RPMI8226 (cell line): ENCODE results near the gene GALNTL6.

Source experiments
- DNase-seq: peaks from one replicate; pipeline ENCODE4 v3.0.0-alpha.2; 2015

The GALNTL6 gene

DNA sequence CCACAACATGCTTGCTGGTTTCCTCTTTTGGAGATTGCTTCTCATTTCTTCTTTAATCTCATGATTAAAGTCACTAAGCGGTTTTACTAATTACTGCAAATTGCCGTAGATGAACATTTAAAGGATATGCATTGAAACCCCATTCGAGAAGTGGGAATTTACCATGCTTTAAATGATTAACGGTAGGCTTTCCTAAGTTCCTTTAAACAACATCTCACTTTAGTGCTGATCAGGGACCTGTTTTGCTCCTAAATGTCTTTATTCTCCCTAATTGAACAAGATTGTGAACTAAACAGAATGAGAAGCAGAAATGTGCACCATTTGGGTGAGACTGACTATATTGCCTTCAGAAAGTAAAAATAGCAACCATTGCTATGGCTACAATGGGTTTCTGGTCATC, 430.3 kb downstream of the GALNTL6 start:
- no peak for DNase-seq

DNA sequence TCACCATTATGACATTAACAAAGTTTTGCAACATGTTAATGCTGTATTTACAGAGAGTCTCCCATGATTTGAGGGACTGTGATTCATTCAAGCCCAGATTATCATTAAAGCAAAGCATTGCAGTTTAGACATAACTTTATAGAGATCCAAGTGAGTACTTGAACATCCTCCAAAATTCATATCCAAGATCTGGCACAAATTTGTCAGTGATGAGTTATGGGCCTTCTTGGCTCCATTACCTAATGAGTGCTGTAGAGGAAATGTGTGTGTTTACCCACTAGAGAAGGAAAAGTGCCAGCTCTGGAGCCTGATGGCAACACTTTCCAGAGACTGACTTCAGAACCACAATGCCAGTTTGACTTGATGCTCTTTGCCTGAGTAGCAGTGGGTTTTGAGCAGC, 432.3 kb downstream of the GALNTL6 start:
- no peak for DNase-seq

DNA sequence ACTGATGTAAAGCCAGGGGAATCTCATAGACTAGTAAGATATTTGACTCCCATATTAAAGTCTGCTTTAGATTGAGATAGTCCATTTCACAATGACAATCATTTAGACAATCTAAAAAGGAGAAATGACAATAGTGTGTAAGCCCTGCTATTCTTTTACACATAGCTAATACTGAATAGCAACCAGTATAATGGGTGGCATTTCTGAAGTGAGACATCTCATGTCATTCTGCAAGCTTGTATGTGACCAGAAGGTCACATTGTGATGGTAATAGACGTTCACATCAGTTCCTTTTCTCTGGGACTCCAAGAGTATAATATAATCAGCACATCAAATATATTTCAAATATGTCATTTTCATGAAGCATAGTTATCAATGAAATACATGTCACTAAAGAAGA, 440.2 kb downstream of the GALNTL6 start:
- no peak for DNase-seq

DNA sequence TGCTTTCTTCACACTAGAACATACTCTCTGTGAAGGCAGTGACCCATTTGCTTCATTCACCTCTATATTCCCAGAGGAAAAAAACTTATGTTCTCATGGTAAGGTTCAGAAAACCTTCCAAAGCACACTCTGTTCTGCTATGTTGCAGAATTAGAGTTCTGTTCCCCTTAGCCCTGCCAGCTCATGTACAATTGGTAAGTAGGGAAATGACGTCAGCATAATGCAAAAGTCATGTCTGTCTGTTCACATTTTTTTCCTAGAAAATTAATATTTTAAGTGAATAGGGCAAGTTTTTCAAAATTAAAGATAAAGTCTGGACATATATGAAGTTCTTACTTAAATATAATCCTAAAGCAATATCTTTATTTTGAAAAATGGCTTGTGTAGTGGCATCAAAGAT, 443.6 kb downstream of the GALNTL6 start:
- DNase-seq = no peak

DNA sequence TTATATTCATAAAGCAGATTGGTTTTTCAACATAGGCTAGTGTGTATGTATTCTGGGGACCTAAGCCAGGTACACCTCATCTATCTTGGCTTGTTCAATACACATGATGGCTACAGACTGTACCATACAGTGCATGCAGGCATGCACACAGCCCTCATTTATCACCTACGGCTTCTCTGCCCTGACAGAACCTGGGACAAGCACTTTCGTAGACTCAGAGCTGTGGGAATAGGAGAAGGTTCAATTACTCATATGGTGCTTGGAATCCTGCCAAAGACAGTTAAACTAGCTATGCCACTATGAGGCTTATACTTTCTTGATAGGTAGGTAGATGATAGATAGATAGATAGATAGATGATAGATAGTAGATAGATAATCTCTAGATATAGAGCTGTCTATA, 457.2 kb downstream of the GALNTL6 start:
- DNase-seq = no peak

DNA sequence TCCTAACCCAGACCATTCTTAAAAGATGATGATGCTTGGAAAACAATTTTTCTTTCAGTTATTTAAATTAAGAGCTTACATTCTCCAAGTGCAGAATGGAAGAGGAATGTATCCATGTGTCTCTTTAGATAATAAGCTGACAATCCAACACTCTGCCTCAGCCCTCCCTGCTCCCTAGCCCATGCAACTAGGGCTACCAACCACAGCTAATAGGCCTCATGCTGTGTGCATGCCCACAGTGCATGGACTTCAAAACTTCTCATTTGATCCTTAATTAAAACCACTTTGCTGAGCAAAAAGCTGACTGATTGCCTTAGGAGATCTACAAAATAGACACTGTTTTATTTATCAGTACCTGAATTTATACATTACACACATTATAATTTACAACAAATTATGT, 473.9 kb downstream of the GALNTL6 start:
- no peak for DNase-seq

DNA sequence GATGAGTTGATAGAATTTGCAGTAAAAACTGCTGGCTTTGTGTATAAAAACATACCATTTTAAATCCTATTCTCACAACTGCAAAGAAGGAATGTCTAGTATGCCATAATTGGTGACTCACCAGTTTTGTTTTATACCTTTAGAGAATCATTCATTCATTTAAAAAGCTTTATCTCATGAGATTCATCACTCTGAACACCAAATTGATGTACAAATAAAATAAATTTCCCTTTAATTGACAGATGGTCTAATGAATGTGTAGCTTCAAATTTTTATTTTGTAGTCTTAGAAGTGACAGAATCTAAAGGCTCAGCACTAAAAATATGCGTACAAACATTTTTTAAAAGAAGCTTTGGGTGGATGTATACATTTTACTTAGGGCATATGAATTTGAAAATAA, 492.5 kb downstream of the GALNTL6 start:
- no peak for DNase-seq

DNA sequence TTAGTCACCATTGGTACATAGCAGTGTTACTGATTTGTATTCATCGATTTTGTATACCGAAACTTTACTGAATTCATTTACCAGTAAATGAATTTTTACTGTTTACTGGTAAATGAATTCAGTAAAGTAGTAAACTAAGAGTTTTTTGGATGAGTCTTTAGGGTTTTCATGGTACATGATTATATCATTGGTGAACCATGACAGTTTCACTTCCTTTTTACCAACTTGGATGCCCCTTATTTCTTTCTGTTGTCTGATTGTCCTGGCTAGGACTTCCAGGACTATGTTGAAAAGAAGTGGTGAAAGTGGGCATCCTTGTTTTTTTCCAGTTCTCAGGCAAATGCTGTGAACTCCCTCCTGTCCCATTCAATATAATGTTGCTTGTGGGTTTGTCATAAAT, 494.9 kb downstream of the GALNTL6 start:
- no peak for DNase-seq

DNA sequence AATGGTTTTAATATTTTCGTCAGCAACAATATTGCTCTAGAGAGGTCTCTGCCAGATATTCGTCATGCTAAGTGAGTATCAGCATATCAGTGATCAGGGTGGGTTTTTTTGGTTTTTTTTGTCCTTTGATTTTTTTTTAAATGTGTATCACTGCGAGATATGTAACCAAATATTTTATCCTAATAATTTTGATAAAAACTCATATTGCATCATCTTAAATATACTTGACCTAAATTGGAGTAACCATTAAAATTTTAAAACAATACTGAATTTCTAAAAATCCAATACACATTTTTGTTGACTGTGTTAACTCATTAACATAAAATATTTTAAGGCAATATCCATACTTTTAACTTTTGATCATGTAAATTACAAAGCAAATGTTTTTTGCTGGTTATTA, 498.5 kb downstream of the GALNTL6 start:
- no peak for DNase-seq

DNA sequence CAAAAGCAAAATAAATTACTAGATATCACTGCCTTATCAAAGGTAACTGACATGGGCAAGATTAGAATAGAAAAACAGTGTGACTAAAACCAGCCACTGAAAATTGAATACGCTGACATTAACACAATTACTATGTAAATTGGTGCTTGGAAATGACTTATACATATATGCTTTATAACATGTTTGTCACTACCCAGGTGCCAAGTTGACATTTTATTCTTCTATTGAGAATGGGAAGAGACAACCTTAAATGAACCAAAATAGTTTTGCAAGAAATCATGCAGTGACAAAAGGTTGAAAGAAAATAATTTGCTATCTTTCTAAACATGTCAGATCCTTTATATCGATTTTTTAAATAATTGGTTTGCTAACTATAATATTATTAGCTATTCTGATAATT, 510.1 kb downstream of the GALNTL6 start:
- no peak for DNase-seq

DNA sequence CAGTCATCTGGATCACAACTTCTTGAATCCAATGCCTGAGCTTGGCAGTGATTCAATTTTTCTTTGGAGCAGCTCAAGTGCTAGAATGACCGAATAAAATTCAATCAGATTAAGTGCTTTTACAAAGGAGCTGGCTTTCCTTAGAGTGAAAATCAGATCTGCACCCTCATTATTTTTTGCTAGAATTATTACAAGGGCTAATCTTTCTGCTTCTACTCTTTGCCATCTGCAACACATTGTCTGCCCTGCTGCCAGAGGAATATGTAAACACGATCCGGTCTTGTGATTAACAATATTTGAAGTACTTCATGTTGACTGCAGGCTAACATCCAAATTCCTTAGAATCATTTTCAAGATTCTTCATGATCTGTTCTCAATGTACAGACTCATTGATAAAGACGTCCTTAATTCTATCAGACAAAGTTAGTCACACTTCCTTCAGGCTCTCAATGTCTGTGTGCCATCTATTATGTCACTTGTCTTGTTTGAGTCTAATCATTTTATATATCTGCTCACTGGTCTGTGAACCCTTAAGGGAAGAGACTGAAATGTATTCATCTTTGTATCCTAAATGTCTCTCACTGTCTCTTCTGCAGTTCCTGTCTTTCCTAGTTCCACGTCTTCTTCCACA, 531.2 kb downstream of the GALNTL6 start:
- DNase-seq = no peak

DNA sequence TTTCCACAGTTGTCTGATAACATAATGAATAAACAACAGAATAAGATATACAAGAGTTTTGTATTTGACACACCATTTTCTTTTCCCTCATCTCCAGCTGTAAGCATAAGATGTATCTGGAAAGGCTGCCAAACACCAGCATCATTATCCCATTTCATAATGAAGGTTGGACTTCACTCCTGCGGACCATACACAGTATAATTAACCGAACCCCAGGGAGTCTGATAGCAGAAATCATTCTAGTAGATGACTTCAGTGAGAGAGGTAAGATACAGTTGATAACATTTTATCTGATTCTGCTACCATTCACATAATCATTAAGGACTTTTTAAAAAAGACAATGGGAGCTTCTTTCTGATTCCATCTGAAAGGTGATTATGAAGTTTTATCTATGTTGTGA, 535.2 kb downstream of the GALNTL6 start:
- no peak for DNase-seq

DNA sequence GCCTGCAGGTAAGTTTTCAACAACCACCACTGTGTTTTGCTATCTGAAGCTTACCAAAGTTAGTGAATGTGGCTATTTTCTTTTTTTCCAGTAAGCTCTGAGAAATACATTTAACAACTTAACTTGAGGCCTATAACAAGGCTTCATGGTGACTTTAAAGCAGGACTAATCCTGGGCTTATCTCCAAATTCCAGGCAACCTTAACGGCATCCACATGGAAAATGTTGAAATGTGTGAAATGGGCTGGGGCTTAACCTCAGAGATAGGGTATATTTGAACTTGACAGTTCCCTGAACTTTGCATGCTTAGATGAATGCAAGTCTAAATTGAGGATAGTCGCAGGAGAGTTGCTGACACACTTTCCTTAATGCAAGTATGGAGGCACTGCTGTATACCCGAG, 539.2 kb downstream of the GALNTL6 start:
- DNase-seq = no peak

DNA sequence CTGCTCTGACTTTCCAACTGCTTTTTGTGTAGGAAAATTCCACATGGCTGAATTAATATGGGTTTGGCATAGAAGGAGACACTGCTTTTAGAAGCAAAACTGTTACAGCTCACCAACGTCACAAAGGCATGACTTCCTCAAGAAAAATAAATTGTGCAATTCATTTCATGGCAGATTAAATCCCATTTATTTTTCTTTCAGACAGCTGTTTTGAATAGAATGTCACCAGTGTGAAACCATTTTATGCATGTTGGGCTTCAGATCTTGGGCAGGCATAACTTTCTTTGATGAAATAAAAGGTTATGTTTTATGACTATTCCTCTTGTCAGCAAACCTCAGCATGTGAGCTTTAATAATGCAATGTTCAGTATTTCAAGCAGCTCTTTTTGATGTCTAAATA, 542.8 kb downstream of the GALNTL6 start:
- DNase-seq = no peak

DNA sequence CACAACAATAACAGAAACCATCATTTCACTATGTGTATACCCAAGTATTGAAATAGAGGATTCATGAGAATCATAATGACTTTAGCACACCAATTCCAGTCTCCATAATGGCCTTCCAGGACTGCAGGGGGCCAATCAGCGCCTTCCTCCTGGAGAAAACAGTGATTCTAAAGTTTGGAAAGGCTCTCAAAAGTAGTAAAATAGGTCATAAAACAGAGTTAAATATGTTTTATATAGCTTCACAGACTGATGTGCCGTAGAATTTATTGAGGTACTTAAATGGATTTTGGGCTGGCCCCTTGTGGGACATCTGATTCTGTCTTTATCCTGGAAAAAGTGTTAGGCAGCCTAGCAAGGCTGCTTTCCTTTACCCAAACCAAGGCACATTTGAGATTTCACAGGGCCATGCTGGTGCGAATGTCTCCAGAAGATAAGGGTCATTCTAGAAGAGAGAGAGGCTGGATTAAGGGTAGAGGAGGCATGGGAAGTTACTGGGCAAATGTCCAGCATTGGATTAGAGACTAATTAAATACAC, 543.9 kb downstream of the GALNTL6 start:
- no peak for DNase-seq

DNA sequence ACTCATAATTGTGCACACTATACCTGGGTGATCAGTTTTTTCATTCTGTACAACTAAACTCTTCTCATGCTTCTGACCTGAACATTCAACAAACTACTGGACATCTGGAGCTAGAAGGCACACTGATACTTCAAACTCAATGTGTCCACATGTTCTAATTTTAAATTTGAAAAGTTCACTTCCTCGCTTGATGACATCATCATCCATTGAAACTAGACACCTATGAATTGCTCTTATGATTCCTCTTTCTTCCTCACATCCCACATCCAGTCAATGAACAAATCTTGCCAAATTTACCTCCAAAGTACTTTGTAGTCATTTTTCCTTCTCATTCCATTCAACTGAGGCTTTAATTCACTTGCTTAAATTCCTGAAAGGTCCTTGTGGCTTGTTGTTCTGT, 549.4 kb downstream of the GALNTL6 start:
- DNase-seq = no peak

DNA sequence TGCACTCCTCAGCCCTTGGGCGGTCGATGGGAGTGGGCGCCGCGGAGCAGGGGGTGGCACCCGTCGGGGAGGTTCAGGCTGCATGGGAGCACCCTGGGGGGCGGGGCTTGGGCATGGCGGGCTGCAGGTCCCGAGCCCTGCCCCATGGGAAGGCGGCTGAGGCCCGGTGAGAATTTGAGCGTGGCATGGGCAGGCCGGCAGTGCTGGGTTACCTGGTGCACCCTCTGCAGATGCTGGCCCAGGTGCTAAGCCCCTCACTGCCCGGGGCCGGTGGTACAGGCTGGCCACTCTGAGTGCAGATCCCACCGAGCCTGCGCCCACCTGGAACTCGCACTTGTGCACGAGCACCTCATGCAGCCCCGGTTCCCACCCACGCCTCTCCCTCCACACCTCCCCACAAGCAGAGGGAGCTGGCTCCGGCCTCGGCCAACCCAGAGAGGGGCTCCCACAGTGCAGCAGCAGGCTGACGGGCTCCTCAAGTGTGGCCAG, 556.3 kb downstream of the GALNTL6 start:
- DNase-seq = no peak

DNA sequence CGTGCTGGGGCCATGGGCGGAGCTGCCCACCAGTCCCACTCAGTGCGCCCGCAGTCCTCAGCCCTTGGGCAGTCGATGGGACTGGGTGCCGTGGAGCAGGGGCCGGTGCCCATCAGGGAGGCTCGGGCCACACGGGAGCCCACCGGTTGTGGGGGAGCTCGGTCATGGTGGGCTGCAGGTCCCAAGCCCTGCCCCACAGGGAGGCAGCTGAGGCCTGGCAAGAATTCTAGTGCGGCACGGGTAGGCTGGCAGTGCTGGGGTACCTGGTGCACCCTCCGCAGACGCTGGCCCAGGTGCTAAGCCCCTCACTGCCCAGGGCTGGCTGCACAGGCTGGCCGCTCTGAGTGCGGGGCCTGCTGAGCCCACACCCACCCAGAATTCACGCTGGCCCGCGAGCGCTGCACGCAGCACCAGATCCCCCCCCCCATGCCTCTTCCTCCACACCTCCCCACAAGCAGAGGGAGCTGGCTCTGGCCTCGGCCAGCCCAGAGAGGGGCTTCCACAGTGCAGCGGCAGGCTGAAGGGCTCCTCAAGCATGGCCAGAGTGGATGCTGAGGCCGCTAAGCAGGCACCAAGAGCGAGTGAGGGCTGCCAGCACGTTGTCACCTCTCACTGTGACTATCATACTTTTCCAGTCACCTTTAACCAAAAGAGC, 564.4 kb downstream of the GALNTL6 start:
- DNase-seq = no peak

DNA sequence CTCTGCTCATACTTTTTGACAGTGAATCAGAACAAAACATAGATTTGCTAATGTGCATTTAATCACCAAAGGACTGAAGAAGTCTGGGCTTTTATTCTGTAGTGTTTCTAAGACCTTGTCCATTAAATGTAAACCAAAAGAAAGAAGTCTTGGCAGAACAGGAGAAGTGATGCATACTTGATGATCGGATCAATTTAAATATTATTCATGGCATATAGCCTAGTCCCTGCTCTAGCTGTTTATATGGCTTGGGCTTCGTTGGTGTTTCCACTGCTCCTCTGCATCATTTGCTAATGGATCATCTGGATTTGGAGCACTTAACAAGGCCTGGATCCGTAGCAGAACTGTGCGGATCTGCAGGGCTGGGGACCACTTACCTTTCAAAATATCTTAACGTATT, 566.6 kb downstream of the GALNTL6 start:
- no peak for DNase-seq

DNA sequence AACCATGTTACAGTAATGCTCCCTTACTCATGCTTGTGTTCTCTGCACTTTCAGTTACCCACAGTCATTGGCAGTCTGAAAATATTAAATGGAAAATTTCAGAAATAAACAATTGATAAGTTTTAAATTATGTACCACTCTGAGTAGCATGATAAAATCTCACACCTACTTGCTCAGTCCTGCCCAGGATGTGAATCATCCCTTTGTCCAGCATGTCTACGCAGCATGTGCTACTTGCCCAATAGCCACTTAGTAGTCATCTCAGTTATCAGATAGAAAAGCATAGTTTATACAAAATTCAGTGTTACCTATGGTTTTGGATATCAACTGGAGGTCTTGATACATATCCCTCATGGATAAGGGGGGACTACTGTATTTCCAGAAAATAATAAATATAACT, 577.1 kb downstream of the GALNTL6 start:
- DNase-seq = no peak

DNA sequence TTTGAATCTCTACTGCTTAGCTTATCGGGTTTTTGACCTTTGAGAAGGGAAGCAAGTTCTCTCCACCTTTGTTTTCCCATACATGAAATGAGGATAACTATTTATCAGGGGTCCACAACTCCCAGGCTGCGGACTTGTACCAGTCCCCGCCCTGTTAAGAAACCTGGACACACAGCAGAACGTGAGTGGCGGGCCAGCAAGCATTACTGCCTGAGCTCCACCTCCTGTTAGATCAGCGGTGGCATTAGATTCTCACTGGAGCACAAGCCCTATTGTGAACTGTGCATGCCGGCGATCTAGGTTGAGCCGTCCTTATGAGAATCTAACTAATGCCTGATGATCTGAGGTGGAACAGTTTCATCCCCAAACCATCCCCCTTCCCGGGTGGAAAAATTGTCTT, 579.5 kb downstream of the GALNTL6 start:
- DNase-seq = no peak

DNA sequence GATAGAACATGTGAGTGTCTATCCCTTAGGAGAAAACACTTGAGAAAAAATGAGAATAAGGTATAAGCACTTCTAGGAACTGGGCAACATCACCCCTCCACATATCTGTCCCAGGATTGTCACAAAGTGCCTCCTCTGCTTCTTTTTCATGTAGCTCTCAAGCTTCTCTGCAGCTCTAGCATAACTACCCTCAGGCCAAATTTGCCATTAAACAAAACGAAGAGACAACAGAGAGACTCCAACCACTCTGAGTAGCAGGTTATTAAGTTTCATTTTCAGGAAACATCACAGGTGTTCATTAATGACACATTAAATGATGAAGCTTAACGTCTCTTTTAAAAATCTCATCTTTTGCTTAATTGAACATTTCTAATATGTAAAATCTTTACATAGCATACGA, 580.0 kb downstream of the GALNTL6 start:
- peak; percentile 3 for DNase-seq

DNA sequence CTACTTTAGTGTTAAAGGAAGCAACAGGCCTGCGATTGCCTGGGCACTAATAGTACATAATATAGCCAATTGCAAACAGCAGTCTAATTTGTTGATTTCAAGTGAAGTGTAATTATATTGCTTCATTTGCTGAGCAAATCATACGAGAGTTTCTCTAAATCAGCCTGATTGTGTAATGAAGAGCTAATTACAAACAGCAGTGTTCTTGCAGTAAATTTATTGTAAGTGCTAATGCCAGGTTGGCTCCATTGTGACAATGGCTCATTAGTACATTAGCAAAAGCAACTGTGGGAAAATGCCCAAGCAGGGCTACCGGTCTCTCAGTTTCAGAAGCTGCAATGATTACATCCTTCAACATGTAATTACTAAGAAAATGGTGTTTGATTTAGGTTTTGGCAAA, 591.5 kb downstream of the GALNTL6 start:
- DNase-seq = no peak

DNA sequence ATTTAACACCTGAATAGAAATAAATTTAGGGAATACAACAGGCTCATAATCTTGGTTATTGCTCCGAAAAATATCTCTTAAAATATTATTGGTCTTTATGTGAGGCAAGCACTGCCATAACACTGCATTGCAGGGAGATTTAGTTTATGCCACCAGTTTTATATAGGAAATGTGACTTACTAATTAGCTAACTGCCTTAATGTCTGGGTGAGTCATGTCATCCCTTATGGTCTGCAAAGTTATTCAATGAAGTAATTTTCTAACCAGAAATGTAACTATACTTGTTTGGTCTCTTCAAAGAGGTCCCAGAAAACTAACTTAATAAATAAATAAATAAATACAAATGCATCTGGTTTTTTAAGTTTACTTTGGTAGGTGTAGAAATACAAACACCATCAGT, 597.2 kb downstream of the GALNTL6 start:
- DNase-seq = no peak

DNA sequence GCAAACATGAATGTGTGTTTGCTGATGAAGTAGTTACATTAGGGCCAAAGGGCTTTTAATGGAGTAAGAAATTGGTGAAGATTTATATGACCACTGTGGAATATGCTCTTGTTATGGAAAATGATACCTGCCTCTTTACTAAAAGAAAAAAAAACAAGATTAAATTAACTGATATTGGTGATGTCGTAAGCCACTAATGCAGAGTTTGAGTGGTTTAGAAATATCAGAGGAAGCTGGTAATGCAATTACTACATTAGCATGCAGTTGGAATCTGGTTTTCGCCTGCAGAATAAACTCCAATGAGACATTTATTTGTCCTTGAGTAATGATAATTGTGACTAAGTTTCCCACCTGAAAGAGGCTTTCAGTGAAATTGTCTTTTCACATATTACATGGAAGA, 597.9 kb downstream of the GALNTL6 start:
- no peak for DNase-seq
